Kidney (tissue), 14 donors: ENCODE measurements around the gene VWA8. TPM values are rescaled to one million over a fixed set of nuclear protein-coding genes. Genes with fewer than 3 reads are reported as not detected.

Source experiments
- DNase-seq, 5 donors: peaks; one replicate each; pipeline ENCODE4 v3.0.0-alpha.2; 2013 to 2020
- FAIRE-seq: peaks from 2 replicates; lab custom pipeline; 2012; peaks lifted over from hg19 to GRCh38; lab: Jason Lieb, UNC
- H3K27ac ChIP-seq, 2 donors: one replicate each; pipeline ENCODE4 v1.7.0; 2013; ENCODE audit warnings: low read depth in 2 of 2, low read length in 2 of 2, inconsistent platforms in 1 of 2
- H3K27me3 ChIP-seq: one replicate; pipeline ENCODE4 v1.7.1; 2013; ENCODE audit warnings: low read length, inconsistent platforms; ENCODE audit not compliant: control insufficient read depth, insufficient read depth
- H3K36me3 ChIP-seq, 3 donors: one replicate each; pipeline versions ENCODE4 v1.7.0 to v1.7.1; 2013; ENCODE audit warnings: low read length in 3 of 3, control low read depth in 1 of 3, inconsistent platforms in 1 of 3; ENCODE audit not compliant: insufficient read depth in 3 of 3, control insufficient read depth in 2 of 3
- H3K4me1 ChIP-seq, 3 donors: one replicate each; pipeline versions ENCODE4 v1.7.0 to v1.7.1; 2013; ENCODE audit warnings: low read length in 3 of 3, inconsistent platforms in 1 of 3, low read depth in 1 of 3; ENCODE audit not compliant: control insufficient read depth in 2 of 3, insufficient read depth in 2 of 3
- H3K4me3 ChIP-seq, 3 donors: one replicate each; pipeline versions ENCODE4 v1.7.0 to v1.8.1; 2013; ENCODE audit warnings: low read length in 3 of 3, control low read depth in 1 of 3, inconsistent platforms in 1 of 3
- H3K9ac ChIP-seq, 3 donors: one replicate each; pipeline versions ENCODE4 v1.7.0 to v1.7.1; 2013; ENCODE audit warnings: low read length in 3 of 3, control low read depth in 1 of 3, inconsistent platforms in 1 of 3
- H3K9me3 ChIP-seq, 3 donors: one replicate each; pipeline versions ENCODE4 v1.7.0 to v1.7.1; 2013; ENCODE audit warnings: low read length in 3 of 3, control low read depth in 1 of 3, inconsistent platforms in 1 of 3; ENCODE audit not compliant: control insufficient read depth in 2 of 3, insufficient read depth in 1 of 3
- CTCF ChIP-seq: IDR thresholded peaks from 3 replicates; pipeline ENCODE4 v1.5.1; 2012; ENCODE audit warnings: mild to moderate bottlenecking, moderate library complexity, borderline replicate concordance; ENCODE audit not compliant: insufficient read depth; ENCODE audit errors: extremely low read depth
- intact Hi-C: fragments of 100-400 bp; cut with DNase I; formaldehyde crosslinking; loops from one replicate; pipeline ENCODE4 v1.11.1; 2022
- polyA plus RNA-seq: library from polyadenylated mRNA; stranded (reverse); fragments of 350-450 nt; fragmentation: Illumina TruSeq; extraction: RNeasy Lipid Tissue Mini Kit (QIAGEN cat#74804); gene quantifications from one replicate; pipeline ENCODE4 v1.2.3, GENCODE V29; 2014; ENCODE audit warnings: low read depth, low replicate concordance; ENCODE audit not compliant: insufficient read depth
- total RNA-seq: library from RNA; stranded (reverse); fragmentation: NEBNext Ultra II Directional; extraction: Animal tissue kit (Norgen Biotek cat#: 25700); gene quantifications from one replicate; pipeline ENCODE4 v1.2.1, GENCODE V29; 2021
- donor health status: control.
- donor health status: control.
- donor health status: control.
- donor health status: control.
- donor health status: control.
- donor health status: DM: yes; HTN: yes; CAD: no.
- donor health status: Normal renal cell carcinoma (clear cell type).

VWA8 gene
- total and polyA plus RNA-seq, 2 donors from 2014 or later = 6.4 to 21.3 TPM

- Histone ChIP-seq H3K9ac (no peak overlapping the region), H3K36me3 (no peaks in the 10 kb centered on the region), H3K27me3 (no peaks in the 10 kb centered on the region), H3K4me3 (no peak overlapping the region), H3K9me3 (no peaks in the 10 kb centered on the region), H3K4me1 (peaks cover 0 to 27% (median 3%) of the 10 kb centered on the region in 3 donors), H3K27ac (peak overlapping the region in 1 of 2 donors; percentile 0)
- DNase-seq (no peak), FAIRE-seq (no peak)
- intact Hi-C loops = no loop called here
- no peak for TF ChIP-seq CTCF
Measured at GRCh38 chr13:41939398-41939797, 21.5 kb downstream of the VWA8 start.

DNA sequence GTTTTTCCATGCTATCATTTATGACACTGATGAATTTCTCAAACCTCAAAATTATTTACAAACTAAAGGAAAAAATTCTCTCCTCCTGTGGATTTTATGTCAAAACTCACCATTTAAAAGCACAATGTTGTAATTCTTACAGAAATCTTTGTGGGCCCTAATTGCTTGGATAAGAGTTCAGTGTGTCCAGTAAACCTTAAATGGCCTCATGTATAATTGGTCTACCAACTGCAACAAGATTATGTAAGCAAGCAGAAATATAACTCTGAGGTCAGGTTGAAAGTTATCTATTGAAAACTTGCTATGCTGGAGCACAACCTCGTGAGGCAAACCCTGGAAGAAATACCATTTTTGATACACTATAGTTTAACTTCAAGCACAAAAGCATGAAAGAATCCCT lies 22.0 kb downstream of the VWA8 start:
- Histone ChIP-seq H3K9me3 (peaks cover 0 to 3% (median 0%) of the 10 kb centered on the region in 3 donors), H3K4me3 (no peak overlapping the region), H3K36me3 (no peaks in the 10 kb centered on the region), H3K27ac (peak overlapping the region in 1 of 2 donors; percentile 0), H3K9ac (no peak overlapping the region), H3K4me1 (peaks cover 0 to 27% (median 3%) of the 10 kb centered on the region in 3 donors), H3K27me3 (no peaks in the 10 kb centered on the region)
- DNase-seq (no peak), FAIRE-seq (no peak)
- intact Hi-C loops = no loop called here
- no peak for TF ChIP-seq CTCF

- FAIRE-seq = no peak
- H3K9ac ChIP-seq = no peak overlapping the region
- intact Hi-C loops = no loop called here
Measured at GRCh38 chr13:41937388-41937787, 23.5 kb downstream of the VWA8 start.

More at GRCh38 chr13:41937388-41937787, 23.5 kb downstream of the VWA8 start:
- Histone ChIP-seq H3K4me3 (no peak overlapping the region), H3K27me3 (no peaks in the 10 kb centered on the region), H3K27ac (no peak overlapping the region), H3K36me3 (no peaks in the 10 kb centered on the region), H3K4me1 (peaks cover 0 to 27% (median 1%) of the 10 kb centered on the region in 3 donors), H3K9me3 (peaks cover 0 to 3% (median 0%) of the 10 kb centered on the region in 3 donors)
- no peak for TF ChIP-seq CTCF
- DNase-seq = no peak
